NCI-H2227 (cell line): ENCODE data around the gene CAMK1D.
"Not testable (repeated sequence)": the region's sequence is repeated elsewhere in the genome, so short reads cannot be mapped to it uniquely, and the experiment has no call there.

Experiments
- DNase-seq: peaks from one replicate; lab custom pipeline; 2025; ENCODE audit not compliant: unreplicated experiment; lab: John Stamatoyannopoulos, UW

The CAMK1D gene

GRCh38 chr10:12742771-12743170, 393.4 kb downstream of the CAMK1D start:
- DNase-seq = no peak

GRCh38 chr10:12743466-12743865, 394.1 kb downstream of the CAMK1D start:
- DNase-seq = not testable (repeated sequence)

DNA sequence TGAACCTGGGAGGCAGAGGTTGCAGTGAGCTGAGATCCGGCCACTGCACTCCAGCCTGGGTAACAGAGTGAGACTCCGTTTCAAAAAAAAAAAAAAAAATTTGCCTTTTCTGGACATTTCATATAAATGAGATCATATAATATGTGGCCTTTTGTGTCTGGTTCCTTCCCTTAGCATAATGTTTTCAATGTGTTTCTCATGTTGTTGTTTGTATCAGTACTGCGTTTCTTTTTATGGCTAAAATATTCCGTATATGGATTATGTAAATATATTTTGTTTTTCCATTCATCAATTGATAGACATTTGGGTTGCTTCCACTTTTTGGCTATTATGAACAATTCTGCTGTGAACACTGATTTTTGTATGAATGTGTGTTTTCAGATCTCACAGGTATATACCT, 394.6 kb downstream of the CAMK1D start:
- no peak for DNase-seq

- DNase-seq = no peak
Measured at GRCh38 chr10:12748186-12748585, 398.8 kb downstream of the CAMK1D start.

- DNase-seq = no peak
Measured at GRCh38 chr10:12749760-12750478, 400.6 kb downstream of the CAMK1D start.

DNA sequence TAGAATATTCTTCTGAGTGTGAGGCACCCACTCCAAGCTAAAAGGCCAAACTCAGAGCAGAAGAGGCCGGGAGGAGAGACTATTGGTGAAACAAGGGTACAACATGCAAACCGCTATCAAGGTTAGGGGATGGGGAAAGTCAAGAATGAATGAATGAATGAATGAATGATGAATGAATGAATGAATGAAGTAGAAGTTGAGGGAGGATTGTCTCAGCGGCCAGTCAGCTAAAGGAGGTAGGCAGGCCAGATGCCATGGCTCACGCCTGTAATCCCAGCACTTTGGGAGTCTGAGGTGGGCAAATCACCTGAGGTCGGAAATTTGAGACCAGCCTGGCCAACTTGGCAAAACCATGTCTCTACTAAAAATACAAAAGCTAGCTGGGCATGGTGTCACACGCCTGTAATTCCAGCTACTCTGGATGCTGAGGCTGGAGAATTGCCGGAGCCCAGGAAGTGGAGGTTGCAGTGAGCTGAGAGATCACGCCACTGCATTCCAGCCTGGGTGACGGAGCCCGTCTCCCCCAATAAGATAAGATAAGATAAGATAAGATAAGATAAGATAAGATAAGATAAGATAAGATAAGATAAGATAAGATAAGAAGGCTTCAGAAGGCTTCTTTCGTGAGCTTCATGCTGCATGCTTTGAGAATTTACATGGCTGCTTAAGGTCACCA, 401.3 kb downstream of the CAMK1D start:
- no peak for DNase-seq

DNA sequence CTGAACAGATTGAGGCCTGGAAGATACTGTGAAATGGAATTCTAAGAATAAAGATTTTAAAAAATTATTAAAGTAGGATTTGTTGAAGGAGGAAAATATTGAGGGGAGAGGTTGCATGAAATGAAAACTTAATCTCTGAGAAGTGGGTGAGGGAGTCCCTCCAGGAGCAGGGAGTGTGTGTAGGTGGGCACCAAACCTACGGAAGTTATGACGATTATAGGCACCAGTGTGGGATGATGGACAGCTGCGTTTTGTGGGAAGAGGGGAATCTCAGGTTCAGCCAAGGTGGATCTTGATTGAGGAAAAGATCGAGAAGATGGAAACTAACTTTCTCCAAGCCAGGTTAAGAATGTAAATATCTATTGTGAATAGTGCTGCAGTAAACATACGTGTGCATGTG, 405.7 kb downstream of the CAMK1D start:
- no peak for DNase-seq

DNA sequence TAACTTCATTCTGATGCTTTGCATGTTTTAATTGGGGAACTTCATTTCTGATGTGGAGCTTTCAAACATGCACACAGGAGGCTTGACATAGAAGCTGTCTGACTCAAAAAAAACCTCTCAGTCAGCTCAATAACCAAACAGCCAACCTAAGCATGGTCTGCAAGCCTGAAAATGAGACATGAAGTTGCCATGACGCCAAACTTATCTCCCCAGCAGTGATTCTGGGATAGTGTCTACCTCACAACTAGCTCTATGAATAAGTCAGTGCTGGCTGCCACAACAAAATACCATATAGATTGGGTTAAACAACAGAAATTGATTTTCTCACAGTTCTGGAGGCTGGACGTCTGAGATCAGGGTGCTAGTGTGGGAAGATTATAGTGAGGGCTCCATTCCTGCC, 408.0 kb downstream of the CAMK1D start:
- no peak for DNase-seq

DNA sequence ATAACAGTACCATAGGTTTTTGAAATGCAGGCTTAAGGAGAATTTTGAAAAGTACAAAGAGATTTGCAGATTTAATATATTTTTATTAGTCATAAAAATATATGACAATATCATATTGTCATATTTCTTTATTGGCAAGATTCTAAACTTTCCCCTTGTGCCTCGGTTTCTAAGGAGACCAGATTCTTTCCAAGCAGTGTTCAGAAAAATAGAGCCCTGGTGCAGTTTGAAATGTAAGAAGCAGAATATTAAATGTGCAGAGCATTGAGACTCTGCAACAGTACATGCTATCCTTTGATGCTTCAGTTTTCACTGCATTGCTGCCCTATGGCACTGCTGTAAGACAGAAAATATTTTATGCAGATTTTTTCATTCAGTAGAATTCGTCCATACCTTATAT, 408.9 kb downstream of the CAMK1D start:
- DNase-seq = no peak

DNA sequence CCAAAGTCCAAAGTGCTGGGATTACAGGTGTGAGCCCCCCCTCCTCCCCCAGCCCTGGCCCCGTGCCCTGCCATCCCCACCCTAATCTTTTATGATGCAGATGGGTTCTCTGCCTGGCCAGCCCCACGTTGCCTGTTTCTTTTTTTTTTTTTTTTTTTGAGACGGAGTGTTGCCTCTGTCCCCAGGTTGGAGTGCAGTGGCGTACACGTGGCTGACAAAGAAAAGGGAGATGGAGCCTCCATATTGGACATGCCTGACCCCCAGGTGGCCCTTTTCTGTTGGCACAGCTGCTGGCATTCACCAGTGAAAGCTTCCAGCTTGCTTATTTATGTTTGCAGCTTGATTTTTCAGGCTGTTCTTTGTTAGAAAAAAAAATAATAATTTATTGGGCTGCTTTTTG, 416.9 kb downstream of the CAMK1D start:
- no peak for DNase-seq

DNA sequence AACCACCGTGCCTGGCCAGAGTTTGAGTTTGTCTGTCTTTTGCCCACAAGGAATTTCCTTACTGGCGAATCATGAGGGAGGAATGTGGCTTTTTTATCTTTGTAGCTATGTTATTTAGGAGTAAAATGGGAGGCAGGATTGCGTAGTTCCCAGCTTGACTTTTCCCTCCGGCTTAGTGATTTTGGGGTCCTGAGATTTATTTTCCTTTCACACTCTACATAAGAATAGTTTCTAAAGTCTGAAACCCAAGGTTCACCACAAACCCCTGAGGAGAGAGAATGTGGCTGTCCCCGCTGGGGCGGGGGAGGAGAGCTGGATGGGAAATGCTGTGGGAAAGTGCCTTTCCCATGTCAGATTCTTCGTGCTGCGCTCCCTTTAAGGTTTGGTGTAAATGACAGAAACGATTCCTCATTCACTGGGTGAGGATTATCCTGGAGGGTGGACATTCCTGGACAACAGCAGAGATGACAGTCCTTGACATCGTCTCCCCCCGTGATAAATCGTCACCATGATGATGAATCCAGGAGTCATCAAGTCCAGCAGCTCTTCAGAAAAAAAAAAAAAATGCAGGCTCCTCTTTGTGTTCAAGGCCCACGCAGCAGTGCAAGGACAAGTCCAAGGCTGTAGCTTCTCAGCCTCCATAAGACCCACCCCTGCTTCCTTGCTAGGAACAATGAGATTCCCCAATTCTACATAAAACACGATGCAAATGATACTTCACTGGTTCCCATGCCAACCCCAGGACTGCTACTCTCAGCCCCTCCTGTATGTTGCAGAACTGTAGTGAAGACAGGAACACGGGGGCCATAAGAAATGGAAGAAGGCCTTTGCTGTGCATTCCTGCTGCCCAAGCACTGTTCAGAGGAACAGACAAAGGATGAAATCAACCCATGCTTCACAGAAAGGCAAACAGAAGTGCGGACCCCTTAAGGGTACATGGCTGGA, 419.1 kb downstream of the CAMK1D start:
- DNase-seq = no peak

DNA sequence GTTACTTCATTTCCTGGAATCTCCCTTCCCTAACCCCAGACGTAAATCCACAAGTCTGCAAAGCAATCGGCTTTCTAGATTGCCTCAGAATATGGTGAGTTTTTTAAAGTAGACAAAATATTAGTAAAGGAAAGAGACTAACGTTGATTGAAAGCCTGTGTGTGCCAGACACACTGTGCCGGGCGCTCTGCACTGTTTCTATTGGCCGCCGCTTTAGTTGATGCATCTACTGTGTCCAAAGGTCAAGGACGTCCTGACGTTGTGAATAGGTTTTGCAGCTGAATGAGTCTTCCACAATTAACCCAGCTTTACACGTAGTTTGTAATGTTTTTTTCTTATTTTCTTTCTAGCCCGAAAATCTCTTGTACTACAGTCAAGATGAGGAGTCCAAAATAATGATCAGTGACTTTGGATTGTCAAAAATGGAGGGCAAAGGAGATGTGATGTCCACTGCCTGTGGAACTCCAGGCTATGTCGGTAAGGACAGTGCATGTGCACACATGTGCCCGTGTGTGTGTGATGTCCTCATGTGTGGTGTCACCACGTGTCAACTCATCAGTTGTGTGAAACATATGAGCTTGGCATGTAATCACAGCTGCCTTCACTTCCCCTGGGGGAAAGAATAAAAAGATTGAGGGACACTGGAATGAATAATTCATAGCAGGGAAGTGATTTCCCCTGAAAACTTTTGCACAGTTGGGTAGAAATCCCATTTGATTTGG, 420.1 kb downstream of the CAMK1D start:
- peak; percentile 4 for DNase-seq

- no peak for DNase-seq
Measured at GRCh38 chr10:12771981-12772760, 422.8 kb downstream of the CAMK1D start.

DNA sequence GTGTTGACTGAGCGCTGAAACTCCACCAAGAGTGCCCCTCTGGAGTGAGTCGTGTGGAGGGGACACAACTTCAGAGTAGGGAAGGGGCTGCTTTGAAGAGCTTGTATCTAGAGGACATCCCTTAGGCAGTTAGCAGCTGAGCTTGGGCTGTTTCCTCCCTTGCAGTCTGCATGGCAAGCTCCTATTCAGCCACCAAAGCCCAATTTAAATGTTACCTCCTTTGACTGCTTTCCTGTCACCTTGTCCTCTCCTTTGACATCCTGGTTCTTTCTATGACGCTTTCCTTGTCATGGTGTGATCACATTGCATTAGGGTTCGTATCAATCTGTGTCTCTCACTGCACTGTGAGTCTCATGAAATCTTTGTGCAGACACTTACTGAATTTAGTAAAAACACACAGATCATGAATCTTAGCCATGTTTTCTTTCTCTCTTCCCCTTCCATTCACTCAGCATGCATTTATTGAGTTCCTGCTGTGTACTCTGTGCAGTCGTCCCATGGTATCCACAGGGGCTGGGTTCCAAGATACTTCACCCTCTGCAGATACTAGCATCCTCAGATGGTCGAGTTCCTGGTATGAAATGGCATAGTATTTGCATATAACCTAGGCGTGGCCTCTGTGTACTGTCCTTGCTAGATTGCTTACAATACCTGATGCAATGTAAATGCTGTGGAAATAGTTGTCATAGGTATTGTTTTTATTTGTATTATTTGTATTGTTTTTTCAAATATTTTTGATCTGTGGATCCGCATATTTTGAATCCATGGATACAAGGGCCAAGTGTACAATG, 423.6 kb downstream of the CAMK1D start:
- no peak for DNase-seq

GRCh38 chr10:12774204-12774894, 425.0 kb downstream of the CAMK1D start:
- DNase-seq = no peak

DNA sequence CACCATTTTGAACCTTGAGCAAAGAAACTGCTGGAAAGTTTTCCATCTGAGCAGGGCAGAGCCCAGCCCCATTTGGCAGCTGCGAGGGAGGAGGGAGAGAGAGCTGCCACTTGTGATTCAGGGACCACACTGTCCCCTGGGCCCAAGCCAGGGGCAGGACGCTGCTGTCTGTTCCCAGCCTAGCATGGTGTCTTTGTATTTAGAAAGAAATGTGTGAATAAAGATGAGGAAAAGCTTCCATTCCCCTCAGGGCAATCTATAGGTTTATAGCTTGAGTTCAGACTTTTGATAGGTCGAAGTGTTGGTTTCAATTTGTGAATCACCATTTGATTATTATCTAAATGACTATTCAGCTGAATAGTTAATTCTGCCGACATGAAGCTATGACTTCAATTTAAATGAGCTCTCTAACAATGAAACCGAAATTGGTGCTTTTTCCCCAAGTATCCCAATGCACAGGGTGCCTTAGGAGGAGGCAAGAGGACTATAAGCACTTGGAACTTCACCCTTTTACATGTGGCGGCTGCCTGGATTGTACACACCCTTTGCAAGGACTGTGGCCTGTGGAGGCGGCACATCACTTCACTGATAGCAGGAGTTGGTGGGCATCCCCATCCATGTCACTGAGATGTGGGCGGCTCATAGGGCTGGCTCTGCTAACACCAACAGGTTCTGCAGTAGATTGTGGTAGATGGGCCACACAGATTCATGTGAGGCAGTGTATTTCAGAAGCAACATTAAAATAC, 428.7 kb downstream of the CAMK1D start:
- no peak for DNase-seq

DNA sequence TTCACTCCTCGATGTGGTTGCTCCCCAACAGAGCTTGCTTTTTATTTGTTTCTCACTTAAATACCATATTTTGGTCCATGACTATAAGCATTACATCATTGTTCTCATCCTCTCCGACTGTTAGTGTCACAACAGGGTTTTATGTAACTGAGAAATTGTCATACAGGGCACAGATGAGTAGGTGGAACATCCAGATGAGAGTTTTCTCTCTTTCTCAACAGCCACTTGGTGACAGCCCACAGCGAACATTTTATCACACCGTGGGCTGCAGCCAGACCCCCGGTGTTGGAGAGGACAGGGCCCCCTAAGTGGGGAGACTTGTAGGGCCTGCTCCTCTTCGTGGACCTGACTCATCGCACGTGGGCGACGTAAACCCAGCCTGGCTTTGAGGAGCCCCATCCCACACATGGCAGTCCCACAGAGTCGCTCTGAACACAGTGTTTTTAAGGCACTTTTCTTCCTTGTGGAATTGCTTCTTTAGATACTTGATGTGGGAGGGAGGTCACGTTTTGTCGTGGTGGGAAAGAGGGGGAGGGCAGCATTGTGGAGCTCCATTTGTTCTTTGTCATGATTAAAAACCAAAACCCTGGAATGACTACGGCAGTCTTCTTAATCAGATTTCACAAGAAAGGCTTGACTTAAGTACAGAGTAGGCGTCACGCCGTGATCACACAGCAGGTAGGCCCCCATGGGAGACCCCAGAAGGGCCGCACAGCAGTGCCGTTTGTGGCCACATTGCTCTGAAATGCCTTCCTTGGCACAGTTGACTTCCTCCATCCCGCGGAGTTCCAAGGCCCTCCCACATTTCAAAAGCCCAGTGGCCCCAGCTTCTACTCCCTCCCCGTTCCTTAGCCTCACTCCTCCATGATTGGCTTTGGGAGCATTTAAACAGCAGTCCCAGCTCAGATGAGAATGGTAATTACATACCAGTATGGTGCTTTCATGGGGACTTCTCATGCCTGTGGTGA, 431.6 kb downstream of the CAMK1D start:
- DNase-seq = no peak
